ENCODE measurements around the gene OGDH.

DNA sequence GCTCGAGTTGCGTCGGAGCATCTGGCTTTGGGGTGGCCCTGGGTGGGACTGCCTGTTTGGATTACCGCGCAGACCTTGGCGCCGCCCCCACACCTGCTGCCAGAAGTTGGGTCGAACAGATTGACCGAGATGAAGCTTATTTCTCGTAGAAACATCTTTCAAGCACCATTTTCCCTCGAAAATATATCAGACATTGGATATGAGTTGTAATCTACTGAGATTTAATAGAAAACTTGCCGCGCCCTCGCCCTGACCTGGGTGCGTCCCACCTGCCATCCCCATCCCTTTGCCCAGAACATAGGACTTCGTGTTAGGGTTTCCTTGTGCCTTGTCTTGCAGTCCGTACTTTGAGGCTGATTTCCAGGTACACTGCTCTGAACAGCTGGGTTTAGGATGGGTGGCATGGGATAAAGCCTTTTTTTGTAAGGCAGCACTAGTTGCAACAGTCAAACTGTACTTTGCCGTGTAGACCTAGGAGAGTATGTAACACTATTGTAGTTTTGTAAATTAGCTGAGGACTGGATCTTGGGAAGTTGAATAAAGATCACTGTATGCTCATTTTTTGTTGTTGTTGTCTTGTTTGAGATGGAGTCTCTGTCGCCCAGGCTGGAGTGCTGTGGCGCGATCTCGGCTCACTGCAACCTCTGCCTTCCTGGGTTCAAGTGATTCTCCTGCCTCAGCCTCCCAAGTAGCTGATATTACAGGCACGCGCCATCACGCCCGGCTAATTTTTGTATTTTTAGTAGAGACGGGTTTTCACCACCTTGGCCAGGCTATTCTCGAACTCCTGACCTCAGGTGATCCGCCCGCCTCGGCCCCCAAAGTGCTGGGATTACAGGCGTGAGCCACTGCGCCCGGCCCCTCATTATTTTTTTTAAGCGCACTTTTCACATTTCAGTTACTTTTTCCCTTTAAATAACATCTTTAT lies 978 bp downstream of the OGDH start:
- TF ChIP-seq CSDC2 (CRISPR knock-in tag; IDR thresholded peaks at IDR 0.05) (no peak), POU6F1 (CRISPR knock-in tag; IDR thresholded peaks at IDR 0.05; ENCODE audit: borderline replicate concordance, low read depth) (no peak), ZFP3 (CRISPR knock-in tag; IDR thresholded peaks at IDR 0.05) (no peak), ZNF8 (CRISPR knock-in tag; IDR thresholded peaks at IDR 0.05) (no peak), TCF4 (CRISPR knock-in tag; IDR thresholded peaks at IDR 0.05; ENCODE audit: borderline replicate concordance) (no peak), ISL1 (CRISPR knock-in tag; IDR thresholded peaks at IDR 0.05) (no peak), RARB (CRISPR knock-in tag; IDR thresholded peaks at IDR 0.05) (no peak), ZFP30 (CRISPR knock-in tag; IDR thresholded peaks at IDR 0.05) (no peak), ZC3H10 (CRISPR knock-in tag; IDR thresholded peaks at IDR 0.05) (no peak), SNAI2 (CRISPR knock-in tag; IDR thresholded peaks at IDR 0.05) (no peak), ESRRG (CRISPR knock-in tag; IDR thresholded peaks at IDR 0.05) (no peak), ARNTL (CRISPR knock-in tag; IDR thresholded peaks at IDR 0.05; ENCODE audit: borderline replicate concordance, low read depth) (no peak)
